Right lobe of liver (tissue), 6 donors: ENCODE measurements around the gene CAND1. TPM values are rescaled to one million over a fixed set of nuclear protein-coding genes. Genes with fewer than 3 reads are reported as not detected.

Experiments
- ATAC-seq, 4 donors: fragments of 200-7000 bp; cut with Tn5 transposase; one replicate each; pipeline ENCODE4 v1.9.1; 2020; ENCODE audit warnings: mild to moderate bottlenecking in 4 of 4, moderate library complexity in 4 of 4
- DNase-seq, 3 donors: peaks; one replicate each; pipeline ENCODE4 v3.0.0-alpha.2; 2020
- H3K27ac ChIP-seq, 3 donors: fragments of 200-600 bp; one replicate each; pipeline ENCODE4 v1.8.0; 2022
- H3K27me3 ChIP-seq, 2 donors: fragments of 200-600 bp; one replicate each; pipeline ENCODE4 v1.8.0; 2022
- H3K36me3 ChIP-seq, 4 donors: fragments of 200-600 bp; sonication (generic) in 1 of 4; one replicate each; pipeline versions ENCODE4 v1.5.1 to v1.8.0; 2017 to 2022; ENCODE audit warnings: control low read depth in 1 of 4
- H3K4me1 ChIP-seq, 4 donors: fragments of 200-600 bp; sonication (generic) in 1 of 4; one replicate each; pipeline versions ENCODE4 v1.5.1 to v1.8.0; 2017 to 2022; ENCODE audit warnings: control low read depth in 1 of 4
- H3K4me3 ChIP-seq, 3 donors: fragments of 200-600 bp; one replicate each; pipeline ENCODE4 v1.8.0; 2022
- H3K9me3 ChIP-seq, 4 donors: fragments of 200-600 bp; sonication (generic) in 1 of 4; one replicate each; pipeline versions ENCODE4 v1.5.1 to v1.8.0; 2017 to 2022; ENCODE audit warnings: control low read depth in 1 of 4
- POLR2A ChIP-seq: fragments of 450-650 bp; IDR thresholded peaks from one replicate; pipeline ENCODE4 v1.6.1; 2017; ENCODE audit warnings: antibody characterized with exemption, mild to moderate bottlenecking
- WGBS: methylation state at CpG from one replicate; pipeline ENCODE4 v1.1.6; 2018; ENCODE audit warnings: low coverage, low lambda C conversion rate; ENCODE audit not compliant: insufficient coverage; ENCODE audit errors: missing lambda C conversion rate; 5-methylcytosine and 5-hydroxymethylcytosine counted together
- intact Hi-C, 2 donors: fragments of 100-400 bp; cut with DNase I; formaldehyde crosslinking; loops; one replicate each; pipeline versions ENCODE4 v1.11.2 to v1.14.1; 2022
- total RNA-seq, 6 experiments: library from RNA; depleted of rRNA in 2 of 6; stranded (reverse); fragments of >200 nt in 2 of 6; fragmentation: NEBNext Ultra II Directional in 3 of 6; extraction: Animal tissue kit (Norgen Biotek cat#: 25700) in 3 of 6; gene quantifications; one replicate each; pipeline versions ENCODE4 v1.1.0 to v1.2.4, GENCODE V29; 2016 to 2023
- TF ChIP-seq, protein P1 (sequence below), 4 donors: fragments of 200-600 bp in 3 of 4; fragments of 450-650 bp in 1 of 4; IDR thresholded peaks; one replicate each; pipeline versions ENCODE4 v1.5.1 to v1.8.0; 2016 to 2022; ENCODE audit warnings: antibody characterized with exemption in 4 of 4, mild to moderate bottlenecking in 2 of 4
- donor health status: DM: no; HTN: yes; CAD: no.
- donor health status: DM: no; HTN: no; CAD: no.
- donor health status: DM: no; HTN: no; CAD: no.
- donor health status: DM: no; HTN: yes; CAD: no.
- donor health status: DM: no; HTN: yes; CAD: no.

The CAND1 gene
- total RNA-seq, 6 experiments from 2014 or later: 29.3 to 64.4 (median 57.6) TPM

GRCh38 chr12:67288561-67288960 lies 19.4 kb downstream of the CAND1 start:
- no peak overlapping the region for H3K4me3 ChIP-seq
- intact Hi-C loops: no loop called here
- no peaks in the 10 kb centered on the region for H3K27me3 ChIP-seq
- H3K4me1 ChIP-seq: peaks cover 0 to 2% (median 0%) of the 10 kb centered on the region in 4 donors
- H3K27ac ChIP-seq: no peak overlapping the region
- 83% methylated on average over 2 of the region's 2 CpGs for WGBS
- ATAC-seq (peak in 3 of 4 donors; percentile 14 to 33 (median 25)), DNase-seq (no peak)
- peaks cover 0 to 2% (median 0%) of the 10 kb centered on the region in 4 donors for H3K36me3 ChIP-seq
- H3K9me3 ChIP-seq: no peaks in the 10 kb centered on the region
- TF ChIP-seq, protein P1, sequence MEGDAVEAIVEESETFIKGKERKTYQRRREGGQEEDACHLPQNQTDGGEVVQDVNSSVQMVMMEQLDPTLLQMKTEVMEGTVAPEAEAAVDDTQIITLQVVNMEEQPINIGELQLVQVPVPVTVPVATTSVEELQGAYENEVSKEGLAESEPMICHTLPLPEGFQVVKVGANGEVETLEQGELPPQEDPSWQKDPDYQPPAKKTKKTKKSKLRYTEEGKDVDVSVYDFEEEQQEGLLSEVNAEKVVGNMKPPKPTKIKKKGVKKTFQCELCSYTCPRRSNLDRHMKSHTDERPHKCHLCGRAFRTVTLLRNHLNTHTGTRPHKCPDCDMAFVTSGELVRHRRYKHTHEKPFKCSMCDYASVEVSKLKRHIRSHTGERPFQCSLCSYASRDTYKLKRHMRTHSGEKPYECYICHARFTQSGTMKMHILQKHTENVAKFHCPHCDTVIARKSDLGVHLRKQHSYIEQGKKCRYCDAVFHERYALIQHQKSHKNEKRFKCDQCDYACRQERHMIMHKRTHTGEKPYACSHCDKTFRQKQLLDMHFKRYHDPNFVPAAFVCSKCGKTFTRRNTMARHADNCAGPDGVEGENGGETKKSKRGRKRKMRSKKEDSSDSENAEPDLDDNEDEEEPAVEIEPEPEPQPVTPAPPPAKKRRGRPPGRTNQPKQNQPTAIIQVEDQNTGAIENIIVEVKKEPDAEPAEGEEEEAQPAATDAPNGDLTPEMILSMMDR (IDR thresholded peaks at IDR 0.05): no peak
- no peak for TF ChIP-seq POLR2A

DNA sequence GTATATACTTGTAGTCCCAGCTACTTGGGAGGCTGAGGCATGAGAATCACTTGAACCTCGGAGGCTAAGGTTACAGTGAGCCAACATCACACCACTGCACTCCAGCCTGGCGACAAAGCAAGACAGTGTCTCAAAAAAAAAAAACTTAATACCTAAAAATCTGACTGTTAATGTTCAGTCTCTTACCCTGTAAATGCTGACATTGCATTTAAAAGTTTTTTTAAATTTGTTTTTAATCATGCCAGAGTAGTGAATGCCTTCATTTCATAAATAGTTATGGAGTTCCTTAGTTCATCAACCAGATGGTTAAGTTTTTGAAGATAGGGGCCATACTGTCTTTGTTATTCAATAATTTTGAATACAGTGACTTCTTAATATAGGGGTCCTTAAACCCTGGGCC lies 21.2 kb downstream of the CAND1 start:
- no peak overlapping the region for H3K4me3 ChIP-seq
- no peak for TF ChIP-seq POLR2A
- TF ChIP-seq, protein P1 (IDR thresholded peaks at IDR 0.05): no peak
- ATAC-seq (no peak), DNase-seq (no peak)
- 92% methylated on average over 2 of the region's 2 CpGs for WGBS
- H3K36me3 ChIP-seq: peaks cover 0 to 3% (median 2%) of the 10 kb centered on the region in 4 donors
- intact Hi-C loops: no loop called here
- H3K9me3 ChIP-seq: no peaks in the 10 kb centered on the region
- no peaks in the 10 kb centered on the region for H3K27me3 ChIP-seq
- H3K27ac ChIP-seq: no peak overlapping the region
- H3K4me1 ChIP-seq: peaks cover 0 to 2% (median 0%) of the 10 kb centered on the region in 4 donors

DNA sequence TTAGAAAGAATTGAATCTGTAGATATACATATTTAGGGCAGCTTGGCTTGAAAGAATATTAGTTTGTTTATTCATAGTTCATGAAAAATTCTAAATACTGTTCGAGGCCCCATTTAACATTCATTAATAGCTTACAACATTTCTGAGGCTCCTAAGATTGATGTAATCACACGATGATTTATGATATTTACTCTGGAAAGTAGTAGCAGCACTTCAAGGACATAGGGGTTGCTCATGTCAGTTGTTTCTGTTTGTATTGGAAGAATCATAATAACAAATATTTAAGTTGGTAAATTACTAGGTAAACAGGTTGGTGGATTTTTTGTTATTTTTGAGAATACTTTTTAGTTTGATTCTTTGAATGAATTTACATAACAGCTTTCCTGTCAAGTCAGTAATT lies 30.4 kb downstream of the CAND1 start:
- no peaks in the 10 kb centered on the region for H3K4me1 ChIP-seq
- peaks cover 0 to 42% (median 14%) of the 10 kb centered on the region in 4 donors for H3K36me3 ChIP-seq
- H3K4me3 ChIP-seq: no peak overlapping the region
- H3K27ac ChIP-seq: no peak overlapping the region
- DNase-seq: no peak
- WGBS: 71% methylated on average over 2 of the region's 2 CpGs
- ATAC-seq: no peak
- TF ChIP-seq, protein P1 (IDR thresholded peaks at IDR 0.05): no peak
- TF ChIP-seq POLR2A: no peak
- intact Hi-C loops: no loop called here
- no peaks in the 10 kb centered on the region for H3K27me3 ChIP-seq
- no peaks in the 10 kb centered on the region for H3K9me3 ChIP-seq

- Histone ChIP-seq H3K9me3 (no peaks in the 10 kb centered on the region), H3K27me3 (no peaks in the 10 kb centered on the region), H3K4me1 (no peaks in the 10 kb centered on the region), H3K27ac (no peak overlapping the region), H3K36me3 (peaks cover 0 to 43% (median 14%) of the 10 kb centered on the region in 4 donors), H3K4me3 (no peak overlapping the region)
- no peak for ATAC-seq
- WGBS: 91% methylated on average over 4 of the region's 4 CpGs
- DNase-seq: no peak
- TF ChIP-seq, protein P1 (IDR thresholded peaks at IDR 0.05): no peak
- TF ChIP-seq POLR2A: no peak
- intact Hi-C loops: no loop called here
Observed at GRCh38 chr12:67299926-67300325, 30.8 kb downstream of the CAND1 start.

DNA sequence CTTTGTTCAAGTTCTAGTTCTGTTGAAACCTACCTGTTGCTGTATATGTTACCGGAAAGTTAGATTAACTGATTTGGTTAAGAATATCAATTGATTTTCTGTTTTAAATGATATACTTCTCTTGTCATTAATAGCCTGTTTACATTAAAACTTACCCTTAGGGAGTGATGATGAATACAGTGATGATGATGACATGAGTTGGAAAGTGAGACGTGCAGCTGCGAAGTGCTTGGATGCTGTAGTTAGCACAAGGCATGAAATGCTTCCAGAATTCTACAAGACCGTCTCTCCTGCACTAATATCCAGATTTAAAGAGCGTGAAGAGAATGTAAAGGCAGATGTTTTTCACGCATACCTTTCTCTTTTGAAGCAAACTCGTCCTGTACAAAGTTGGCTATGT lies 33.0 kb downstream of the CAND1 start:
- no peak for TF ChIP-seq POLR2A
- TF ChIP-seq, protein P1 (IDR thresholded peaks at IDR 0.05): no peak
- 92% methylated on average over 7 of the region's 7 CpGs for WGBS
- Histone ChIP-seq H3K4me1 (no peaks in the 10 kb centered on the region), H3K9me3 (no peaks in the 10 kb centered on the region), H3K27ac (no peak overlapping the region), H3K36me3 (peaks cover 6 to 62% (median 16%) of the 10 kb centered on the region in 4 donors), H3K4me3 (no peak overlapping the region), H3K27me3 (no peaks in the 10 kb centered on the region)
- ATAC-seq (no peak), DNase-seq (no peak)
- intact Hi-C loops: no loop called here
